ENCODE data around the gene SIK2.

The SIK2 gene

DNA sequence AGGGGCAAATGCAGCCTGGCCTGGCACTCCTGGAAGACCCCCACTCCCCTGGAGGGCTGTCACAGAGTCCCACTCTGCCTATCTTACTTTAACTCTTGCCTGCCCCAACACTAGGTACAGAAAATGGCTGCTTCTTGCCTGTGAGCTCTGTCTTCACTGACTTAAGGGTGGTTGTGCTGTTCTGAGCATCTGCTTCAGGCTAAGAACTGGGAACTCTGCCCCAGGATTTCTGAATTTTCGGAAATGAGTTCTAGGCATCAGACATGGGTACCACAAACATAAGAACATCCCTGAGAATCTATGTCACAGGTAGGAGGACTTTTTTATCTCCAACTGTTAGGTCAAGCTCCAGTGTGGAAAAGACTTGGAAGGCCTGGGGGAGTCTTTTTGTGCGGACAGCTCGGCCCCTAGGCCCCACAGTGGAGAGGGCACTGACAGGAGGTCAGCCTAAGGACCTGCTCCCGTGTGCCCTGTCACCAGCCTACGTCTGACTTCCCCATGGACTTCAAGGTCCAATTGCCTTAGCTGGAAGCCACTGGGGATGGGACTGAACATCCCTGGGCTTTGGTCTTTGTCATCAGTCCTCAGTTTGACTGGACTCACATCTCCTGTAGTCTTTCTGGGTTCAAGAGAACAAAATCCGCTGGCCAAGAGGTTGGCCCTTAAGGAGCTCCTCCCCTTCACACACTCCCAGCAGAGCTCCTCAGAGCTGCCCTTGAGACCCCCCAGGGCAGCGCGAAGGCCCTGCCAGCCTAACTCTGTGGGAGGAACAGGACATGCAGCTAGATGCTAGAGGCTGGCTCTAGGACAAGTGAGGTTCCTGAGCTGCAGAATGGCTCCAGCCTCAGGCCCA lies 132.1 kb downstream of the SIK2 start:
- DNase-seq: no peak

DNA sequence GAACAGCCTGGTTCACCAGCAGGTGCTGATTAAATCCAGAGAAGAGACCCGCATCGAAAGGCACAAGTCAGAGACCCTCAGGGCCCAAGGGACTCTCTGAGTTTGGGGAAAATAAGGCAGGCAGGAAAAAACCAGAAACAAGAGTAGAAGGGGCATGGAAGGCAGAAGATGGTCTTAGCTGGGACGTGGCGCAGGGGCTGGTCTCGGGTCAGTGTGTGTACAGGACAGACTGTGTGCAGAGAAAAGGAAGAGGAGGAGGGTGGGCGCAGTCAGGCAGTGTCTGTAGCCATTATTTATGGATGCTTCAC lies 132.7 kb downstream of the SIK2 start:
- no peak for DNase-seq

DNA sequence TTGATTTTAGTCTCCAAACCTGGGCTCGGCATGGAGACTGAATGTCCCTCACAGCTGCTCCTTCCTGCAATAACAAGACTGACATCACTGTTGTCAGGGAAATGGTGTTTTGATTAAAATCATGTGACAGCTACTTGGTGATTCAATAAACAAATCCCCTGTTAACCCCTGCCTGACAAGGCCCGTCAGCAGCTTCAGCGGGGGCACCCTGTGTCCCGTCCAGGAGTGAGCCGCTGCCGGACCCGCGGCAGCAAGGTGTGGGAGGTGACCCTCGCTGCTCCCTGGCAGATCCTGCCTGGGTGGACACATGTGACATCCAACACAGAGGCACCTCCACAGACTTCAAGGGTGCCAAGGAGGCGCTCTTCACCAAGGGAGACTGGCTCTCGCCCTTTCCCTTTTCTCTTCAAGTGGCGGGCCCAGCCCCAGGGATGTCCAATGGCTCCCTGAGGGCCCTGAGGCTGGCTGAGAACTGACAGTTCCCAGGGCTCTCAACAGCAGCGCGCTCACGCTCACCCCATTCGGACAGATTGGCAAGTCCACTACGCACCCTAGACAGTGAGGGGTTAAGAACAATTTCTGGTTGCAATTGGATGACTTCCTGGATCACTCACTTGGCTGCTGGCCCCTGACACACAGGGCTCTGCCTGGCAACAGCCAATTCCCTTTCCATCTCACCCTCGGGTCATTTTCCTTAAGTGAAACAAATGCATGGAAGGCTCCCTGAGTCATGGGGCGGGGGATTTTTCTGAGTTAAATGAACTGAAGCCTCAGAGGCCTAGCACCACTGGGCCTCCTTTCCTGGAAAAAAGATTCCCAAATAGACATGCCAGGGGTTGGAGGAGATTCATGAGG lies 133.2 kb downstream of the SIK2 start:
- peak; percentile 99 for DNase-seq

DNA sequence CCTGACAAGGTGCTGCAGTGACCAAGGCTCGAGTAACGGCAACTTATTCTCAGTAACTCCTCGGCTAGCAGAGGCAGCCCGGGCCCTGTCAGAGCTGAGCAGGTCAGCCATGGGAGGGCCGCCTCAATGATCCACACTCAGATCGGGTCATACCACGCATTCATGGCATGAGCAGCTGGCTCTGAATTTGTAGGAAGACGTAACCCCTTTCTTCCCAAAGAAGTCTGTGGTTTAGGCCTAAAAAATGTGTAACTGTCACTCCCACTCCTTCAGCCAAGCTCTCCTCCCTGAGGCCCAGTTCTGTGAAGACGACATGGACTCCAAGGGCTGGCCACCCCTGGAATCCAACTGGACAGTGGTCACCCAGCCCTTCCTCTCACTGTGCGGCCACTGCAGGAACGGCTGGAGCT lies 133.9 kb downstream of the SIK2 start:
- DNase-seq: peak; percentile 58

DNA sequence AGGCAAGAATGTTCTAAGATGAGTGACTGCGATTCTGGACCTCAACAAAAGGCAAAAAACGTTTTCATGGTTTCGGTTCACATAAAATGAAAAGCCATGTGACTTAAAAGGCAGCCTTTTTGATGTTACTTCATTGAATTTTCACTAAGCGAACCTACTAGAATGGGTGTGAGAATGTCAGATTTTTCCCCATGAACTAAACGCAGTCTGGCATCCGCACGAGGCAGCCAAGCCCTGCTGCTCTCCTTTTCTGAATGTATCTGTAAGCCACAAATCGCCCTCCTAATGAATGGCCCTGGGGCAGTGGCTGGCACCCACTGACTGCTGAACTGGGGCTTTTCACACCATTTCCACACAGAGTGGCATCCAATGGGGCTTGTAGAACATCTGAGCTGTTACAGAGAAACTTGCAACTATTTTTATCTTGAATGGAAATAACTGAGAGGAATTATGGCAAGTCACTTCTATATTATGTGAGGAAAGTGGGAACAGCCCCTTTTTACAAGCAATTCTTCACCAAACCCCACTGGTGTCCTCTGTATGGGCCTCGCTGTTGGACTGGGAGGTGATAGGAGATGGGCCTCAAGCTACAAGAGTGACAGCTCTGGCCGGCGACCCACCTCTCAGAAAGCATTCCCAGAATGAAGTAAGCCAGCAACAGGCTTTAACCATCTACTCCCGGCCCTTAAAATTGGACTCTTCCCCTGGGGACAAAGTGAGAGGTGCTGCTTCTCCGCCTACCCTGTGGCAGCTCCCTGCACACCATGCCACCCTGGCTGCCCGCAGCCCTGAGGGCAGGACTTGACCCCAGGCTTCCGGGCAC lies 134.6 kb downstream of the SIK2 start:
- no peak for DNase-seq

DNA sequence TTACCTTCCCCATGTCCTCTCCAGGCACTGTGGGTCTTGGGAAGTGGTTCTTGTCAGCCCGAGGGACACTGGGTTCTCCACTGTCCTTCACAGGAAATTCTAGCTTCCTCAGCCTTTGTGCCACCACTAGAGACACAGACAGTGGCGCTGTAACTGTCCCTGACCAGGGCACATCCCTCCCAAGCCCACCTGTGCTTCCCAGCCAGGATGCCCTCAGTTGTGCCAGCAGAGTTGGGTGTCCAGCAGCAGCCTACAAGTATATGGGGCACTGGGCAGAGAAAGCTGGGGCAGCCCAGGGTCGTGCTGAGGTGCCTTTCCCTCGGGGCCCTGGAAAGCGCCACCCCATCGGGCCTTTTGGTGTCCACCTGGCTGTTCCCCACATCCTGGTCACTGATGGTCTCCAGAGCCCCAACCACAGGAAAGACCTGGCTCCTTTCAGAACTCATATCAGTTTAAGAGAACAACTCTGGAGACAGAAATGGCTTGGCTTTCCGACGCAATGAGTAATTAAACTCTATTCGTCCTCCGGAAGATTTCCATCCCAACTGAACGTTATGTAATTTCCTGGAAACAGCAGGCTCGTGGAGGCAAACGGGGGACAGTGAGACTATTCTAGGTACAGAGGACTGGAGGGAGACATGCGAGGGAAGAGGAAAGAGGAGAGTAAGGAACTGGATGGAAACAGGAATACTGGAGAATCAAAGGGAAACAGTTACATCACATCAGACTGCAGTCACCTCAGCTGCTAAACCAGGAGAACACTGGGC lies 135.4 kb downstream of the SIK2 start:
- DNase-seq: no peak

DNA sequence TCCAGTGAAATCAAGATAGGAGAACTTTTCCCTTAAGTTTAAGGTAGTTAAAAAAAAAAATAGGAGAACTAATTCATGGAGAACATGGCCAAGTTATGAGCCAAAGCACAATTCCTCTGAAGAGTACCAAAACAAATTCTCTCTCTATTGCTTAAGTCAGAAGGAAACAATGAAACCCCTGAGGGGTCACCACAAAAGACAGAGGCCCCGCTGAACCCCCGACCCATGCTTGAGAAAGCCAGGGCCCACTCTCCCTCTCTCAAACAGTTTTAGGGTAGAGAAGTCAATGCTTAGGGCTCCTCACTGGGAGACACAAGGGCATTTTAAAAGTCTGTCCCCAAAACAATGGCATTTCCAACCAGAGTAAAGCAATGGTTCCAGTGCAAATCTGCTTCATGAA lies 137.1 kb downstream of the SIK2 start:
- no peak for DNase-seq

DNA sequence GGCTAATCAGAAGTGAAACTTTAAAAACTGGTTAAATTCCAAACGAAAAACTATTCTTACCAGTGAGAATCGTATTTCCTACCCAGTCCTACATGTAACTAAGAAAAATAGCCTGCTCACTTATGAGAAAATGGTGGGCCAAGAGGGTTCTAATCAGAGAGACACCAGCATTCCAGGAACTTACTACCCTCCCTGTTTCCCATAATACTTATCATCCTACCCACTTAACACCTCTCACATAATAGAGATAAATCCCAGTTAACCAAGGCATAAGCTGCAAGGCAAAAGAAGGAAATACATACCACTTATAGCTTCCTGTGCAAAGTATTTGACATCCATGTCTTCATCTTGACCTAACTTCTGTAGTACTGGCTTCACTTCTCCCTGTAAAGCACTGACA lies 139.5 kb downstream of the SIK2 start:
- DNase-seq: no peak

DNA sequence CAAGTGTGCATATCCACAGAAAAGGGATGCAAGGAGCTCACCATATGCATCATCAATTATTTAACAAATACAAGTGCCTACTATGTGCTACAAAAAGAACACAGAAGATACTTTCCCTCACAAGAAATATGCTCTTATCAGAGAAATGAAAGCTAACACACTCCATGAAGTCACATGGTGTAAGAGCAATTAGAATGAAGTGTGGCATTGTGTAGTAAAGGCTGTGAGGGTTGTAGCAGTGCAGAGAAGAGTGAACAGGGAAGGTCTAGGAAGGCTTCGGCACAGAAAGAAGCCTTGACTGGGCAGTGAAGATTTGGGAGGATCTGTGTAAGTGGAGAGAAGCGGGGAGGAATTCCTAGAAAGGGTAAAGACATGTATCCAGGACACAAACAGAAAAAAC lies 141.5 kb downstream of the SIK2 start:
- DNase-seq: no peak

DNA sequence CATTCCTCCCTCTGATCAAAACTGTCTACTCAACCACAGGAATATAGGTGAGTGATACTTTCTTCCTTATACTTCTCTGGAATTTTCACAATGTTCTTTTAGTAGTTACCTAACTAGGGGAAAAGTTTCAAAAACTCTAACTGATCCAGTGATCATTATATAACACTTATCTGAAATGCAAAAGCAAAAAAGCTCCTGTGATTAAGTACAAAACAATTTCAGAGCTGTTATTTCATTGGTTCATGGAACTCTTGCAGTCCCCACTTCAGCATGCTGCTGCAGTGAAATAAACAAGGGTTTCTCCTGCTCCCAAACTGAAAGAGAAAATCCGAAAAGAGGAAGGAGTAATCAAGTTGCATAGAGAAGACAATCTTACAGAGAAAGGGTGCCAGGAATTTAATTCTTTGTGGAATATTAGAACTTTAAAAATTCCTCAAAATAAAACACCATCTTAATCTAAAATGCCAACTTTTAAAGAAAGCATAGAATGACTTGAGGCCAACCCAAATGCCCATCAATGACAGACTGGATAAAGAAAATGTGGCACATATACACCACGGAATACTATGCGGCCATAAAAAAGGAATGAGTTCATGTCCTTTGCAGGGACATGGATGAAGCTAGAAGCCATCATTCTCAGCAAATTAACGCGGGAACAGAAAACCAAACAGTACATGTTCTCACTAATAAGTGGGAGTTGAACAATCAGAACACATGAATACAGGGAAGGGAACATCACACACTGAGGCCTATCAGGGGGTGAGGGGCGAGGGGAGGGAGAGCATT lies 143.7 kb downstream of the SIK2 start:
- peak; percentile 73 for DNase-seq

DNA sequence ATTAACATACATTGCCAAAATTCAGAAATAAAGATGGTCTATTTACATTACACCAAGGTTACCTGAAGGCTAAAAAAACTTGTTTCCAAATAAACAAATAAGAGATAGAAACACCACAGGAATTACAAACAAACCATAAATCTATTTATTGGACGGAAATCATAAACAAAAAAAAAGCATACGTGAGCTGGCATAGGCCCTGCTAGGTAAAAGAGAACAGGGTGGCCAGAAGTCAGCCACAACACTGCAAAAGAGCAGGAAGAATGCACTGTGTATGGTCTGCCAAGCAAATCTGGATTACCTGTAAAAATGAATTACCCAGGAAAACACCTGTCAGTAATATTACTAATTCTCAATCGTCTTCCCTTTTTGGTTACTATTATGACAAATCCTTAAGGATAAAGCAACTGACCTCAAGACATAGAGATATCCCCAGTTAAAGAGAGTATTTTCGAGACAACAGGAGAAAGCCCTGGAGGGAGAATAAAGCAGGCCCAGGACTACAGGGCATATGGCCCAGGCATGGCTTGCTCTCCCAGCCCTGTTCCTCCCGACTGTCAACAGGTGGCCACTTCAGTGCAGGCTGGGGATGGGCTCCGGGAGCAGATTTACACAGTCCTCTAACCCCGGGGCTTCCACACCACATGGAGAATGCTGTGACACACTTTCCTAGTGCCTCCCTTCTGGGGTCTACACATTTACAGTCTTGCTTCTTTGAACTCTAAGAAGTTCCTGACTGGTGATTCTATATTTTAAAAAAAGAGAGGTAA lies 146.0 kb downstream of the SIK2 start:
- DNase-seq: no peak

DNA sequence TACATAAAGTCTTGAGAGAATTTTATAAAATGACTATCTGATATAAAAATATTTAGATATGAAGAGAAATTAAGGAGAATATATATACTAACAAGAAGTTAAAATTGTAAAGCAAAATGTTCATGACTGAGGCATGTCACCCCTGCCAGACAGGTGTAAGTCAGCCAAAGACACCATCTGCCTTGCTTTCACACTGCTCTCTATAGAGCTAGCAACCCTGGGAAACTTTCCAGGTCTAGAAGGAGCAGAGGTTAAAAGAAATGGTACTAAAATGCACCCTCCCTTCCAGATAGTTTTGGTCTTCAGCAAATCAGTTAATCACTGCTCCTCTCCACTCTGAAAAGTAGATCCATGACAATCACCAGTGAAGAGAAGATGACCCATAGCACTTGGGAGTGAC lies 147.4 kb downstream of the SIK2 start:
- no peak for DNase-seq

DNA sequence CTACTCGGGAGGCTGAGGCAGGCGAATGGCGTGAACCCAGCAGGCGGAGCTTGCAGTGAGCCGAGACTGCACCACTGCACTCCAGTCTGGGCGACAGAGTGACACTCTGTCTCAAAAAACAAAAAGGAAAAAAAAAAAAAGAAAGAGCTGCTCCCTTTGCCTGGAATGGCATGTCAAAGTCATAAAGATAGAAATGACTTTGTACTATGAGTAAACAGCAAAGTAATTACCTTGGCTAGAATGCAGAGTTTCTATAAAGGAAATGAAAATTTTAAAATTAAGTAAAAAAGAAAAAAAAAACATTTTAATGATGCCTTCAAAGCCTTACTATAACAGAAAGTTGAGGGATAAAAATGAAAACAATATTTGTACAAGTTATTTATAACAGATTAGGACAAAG lies 153.8 kb downstream of the SIK2 start:
- DNase-seq: no peak

DNA sequence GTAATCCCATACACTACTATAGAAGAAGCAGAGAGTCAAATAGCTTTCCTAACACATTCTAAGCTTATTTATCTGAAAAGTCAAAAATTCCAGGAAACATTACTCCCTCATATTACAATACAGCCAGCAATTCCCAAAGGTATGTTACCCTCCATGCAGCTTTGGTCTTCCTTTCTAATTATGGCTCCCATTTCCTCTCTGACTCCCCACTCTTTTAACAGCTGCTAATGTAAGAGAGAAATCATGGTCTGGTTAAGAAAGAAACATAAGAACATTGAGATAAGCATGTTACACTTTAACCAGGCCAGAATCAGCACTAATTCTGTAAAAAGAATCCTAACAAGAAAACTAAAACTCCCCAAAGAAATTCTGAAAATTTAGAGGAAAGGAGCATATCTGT lies 157.1 kb downstream of the SIK2 start:
- DNase-seq: no peak

DNA sequence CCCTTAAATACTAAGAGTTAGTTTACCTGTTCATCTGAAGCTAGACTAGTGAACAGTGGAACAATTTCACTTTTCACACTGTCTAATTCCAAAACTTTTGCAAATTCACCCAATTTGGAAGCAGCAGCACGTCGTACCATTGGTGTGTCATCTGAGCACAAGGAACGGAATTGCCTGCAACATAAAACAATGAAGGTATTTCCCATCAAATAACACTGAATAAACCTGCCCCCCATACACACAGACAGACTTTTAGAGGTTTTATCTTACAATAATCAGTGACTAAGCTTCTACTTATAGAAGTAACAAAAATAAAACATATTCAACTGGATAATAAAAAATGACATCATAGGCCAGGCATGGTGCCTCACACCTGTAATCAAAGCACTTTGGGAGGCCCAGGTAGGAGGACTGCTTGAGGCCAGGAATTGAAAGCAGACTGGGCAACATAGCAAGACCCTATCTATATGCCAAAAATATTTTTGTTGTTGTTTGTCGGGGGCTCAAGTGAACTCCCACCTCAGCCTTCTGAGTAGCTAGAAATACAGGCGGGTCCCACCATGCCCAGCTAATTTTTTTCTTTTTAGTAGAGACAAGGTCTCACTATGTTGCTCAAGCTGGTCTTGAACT lies 157.6 kb downstream of the SIK2 start:
- no peak for DNase-seq

DNA sequence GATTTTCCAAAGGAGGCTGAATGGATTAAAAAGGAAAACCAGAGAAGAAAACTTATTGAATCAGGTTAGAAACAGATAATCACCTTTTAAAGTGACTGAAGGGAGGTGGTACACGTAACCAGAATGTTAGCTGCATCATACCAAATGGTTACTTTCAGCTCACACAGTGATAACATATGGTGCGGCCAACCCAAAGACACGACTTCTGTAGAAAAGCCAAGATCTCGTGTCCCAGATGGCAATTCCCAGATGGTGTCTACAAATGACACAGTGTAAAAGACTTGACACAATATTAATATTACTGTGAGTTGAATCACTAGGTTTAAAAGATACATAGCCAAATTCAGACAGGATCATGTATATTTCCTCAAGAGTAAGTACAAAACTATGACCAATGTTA lies 158.8 kb downstream of the SIK2 start:
- DNase-seq: no peak

DNA sequence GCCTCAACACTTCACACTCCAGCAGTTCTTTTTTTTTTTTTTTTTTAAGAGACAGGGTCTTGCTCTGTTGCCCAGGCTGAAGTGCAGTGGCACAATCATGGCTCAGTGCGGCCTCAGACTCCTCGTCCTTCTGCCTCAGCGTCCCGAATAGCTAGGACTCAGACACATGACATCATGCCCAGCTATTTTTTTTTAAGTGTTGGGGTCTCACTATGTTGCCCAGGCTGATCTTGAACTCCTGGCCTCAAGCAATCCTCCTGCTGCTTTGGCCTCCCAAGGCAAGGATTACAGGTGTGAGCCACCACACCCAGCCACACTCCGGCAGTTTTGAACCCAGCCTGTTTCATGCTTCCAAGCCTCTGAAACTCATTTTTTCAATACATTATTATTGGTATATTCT lies 160.3 kb downstream of the SIK2 start:
- no peak for DNase-seq

DNA sequence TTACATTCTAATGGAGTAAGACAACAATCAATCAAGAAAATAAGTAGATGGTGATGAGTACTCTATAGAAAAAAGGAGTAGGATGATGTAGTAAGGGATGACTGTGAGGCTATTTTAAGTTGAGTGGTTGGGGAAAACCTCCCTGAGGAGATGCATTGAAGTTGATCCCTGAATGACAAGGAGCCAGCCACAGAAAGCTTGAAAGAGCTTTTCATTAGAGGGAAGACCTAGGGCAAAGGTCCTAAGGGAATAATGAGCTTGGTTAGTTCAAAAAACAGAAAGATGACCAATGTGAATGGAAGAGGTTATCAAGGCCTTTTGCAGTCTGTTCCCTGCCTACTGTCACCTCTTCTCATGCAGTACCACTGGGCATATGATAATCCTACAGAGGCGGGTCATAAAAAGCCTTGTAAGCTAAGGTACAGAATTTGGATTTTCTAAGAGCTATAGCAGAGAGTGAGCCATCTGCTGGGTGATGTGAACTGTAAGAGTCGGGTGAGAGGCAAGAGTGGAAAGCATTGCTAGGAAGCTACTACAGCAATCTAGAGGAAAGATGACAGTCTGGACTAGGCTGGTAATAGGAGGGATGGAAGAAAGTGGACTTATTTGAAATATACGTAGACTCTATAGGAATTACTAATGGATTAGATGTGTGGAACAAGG lies 160.9 kb downstream of the SIK2 start:
- DNase-seq: no peak

DNA sequence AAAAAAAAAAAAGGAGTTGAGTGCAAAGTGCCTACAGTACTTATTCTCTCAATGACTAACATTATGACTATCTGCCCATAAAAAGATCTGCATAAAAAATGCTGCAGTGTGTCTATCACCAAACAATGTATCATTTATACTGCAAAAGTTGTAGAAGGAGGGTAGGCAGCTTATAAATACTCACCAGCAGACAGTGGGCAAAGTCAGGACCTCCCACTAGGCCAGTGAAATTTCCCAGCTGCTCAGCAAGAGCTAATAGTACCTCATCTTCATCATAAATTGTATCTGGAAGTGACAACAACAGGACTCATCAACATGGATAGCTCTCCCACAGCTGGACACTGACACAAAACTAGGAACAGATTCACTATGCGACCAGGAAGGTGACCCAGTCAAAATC lies 162.4 kb downstream of the SIK2 start:
- DNase-seq: peak; percentile 9

All from HCEC 1CT (cell line).